HepG2 (cell line): ENCODE data around the gene UST. TPM values are rescaled to one million over a fixed set of nuclear protein-coding genes. Genes with fewer than 3 reads are reported as not detected.

Experiments used
- ATAC-seq: fragments of 200-7000 bp; cut with Tn5 transposase; 3 replicates; pipeline ENCODE4 v1.9.1; 2020; ENCODE audit warnings: mild to moderate bottlenecking, moderate library complexity
- BruUV-seq: library from RNA; stranded (reverse); fragments of 400-500 nt; replicated peaks from 2 replicates; lab custom pipeline; 2021; lab: Mats Ljungman, UMichigan
- CTCF ChIA-PET: fragments of 300-600 bp; formaldehyde crosslinking; extraction: SDS; loops from one replicate; lab custom pipeline; 2021; ENCODE audit warnings: low total read pairs, inconsistent platforms, low intra/inter-chr PET ratio; lab: Yijun Ruan, JAX
- POLR2A ChIA-PET: fragments of 350-600 bp; sonication (Branson Sonifier 250); formaldehyde crosslinking; loops from one replicate; lab custom pipeline; 2020; ENCODE audit warnings: antibody characterized with exemption, inconsistent platforms; lab: Yijun Ruan, JAX
- DNase-seq: peaks from one replicate; pipeline ENCODE4 v3.0.0-alpha.2; 2015; ENCODE audit warnings: low spot score
- FAIRE-seq: peaks from 3 replicates; lab custom pipeline; 2011; peaks lifted over from hg19 to GRCh38; lab: Jason Lieb, UNC
- H2AFZ ChIP-seq: one replicate; pipeline ENCODE4 v1.6.1; 2011; ENCODE audit warnings: low read length, inconsistent platforms
- H3K27ac ChIP-seq: fragments of 300-600 bp; 3 replicates; pipeline ENCODE4 v1.8.0; 2011; ENCODE audit warnings: mixed run types, mild to moderate bottlenecking, mixed read lengths, low read length, inconsistent platforms; ENCODE audit not compliant: insufficient read depth; ENCODE audit errors: extremely low read length
- H3K27me3 ChIP-seq, 2 experiments: fragments of 200-600 bp in 1 of 2; 2 replicates in 1 of 2; 3 replicates in 1 of 2; pipeline versions ENCODE4 v1.6.0 to v1.8.0; 2011; ENCODE audit warnings: low read length in 2 of 2, mild to moderate bottlenecking in 2 of 2, moderate library complexity in 2 of 2, inconsistent platforms in 1 of 2; ENCODE audit not compliant: insufficient read depth in 2 of 2, control insufficient read depth in 1 of 2
- H3K36me3 ChIP-seq, 2 experiments: fragments of 200-600 bp in 1 of 2; replicated peaks in 1 of 2; 2 replicates in 1 of 2; 3 replicates in 1 of 2; pipeline versions ENCODE4 v1.5.1 to v1.8.0; 2011; ENCODE audit warnings: low read length in 2 of 2, inconsistent platforms in 1 of 2; ENCODE audit not compliant: insufficient read depth in 2 of 2, control insufficient read depth in 1 of 2
- H3K4me1 ChIP-seq: 2 replicates; pipeline ENCODE4 v1.5.1; 2012; ENCODE audit warnings: low read length, inconsistent platforms; ENCODE audit not compliant: insufficient read depth
- H3K4me2 ChIP-seq: 2 replicates; pipeline ENCODE4 v1.6.0; 2011; ENCODE audit warnings: low read depth, low read length, inconsistent platforms
- H3K4me3 ChIP-seq, 3 experiments: fragments of 200-600 bp in 1 of 3; sonication (generic), shearing (Covaris generic) in 1 of 3; replicated peaks in 1 of 3; 2 replicates each; pipeline ENCODE4 v1.5.1; 2011 to 2016; ENCODE audit warnings: low read length in 3 of 3, inconsistent platforms in 2 of 3, low read depth in 2 of 3, mild to moderate bottlenecking in 2 of 3, control low read depth in 1 of 3, mixed read lengths in 1 of 3; ENCODE audit not compliant: insufficient read depth in 1 of 3
- H3K79me2 ChIP-seq: one replicate; pipeline ENCODE4 v1.6.1; 2011; ENCODE audit warnings: low read length, inconsistent platforms; ENCODE audit not compliant: insufficient read depth
- H3K9ac ChIP-seq: 2 replicates; pipeline ENCODE4 v1.6.0; 2011; ENCODE audit warnings: mild to moderate bottlenecking, low read depth, low read length, inconsistent platforms; ENCODE audit not compliant: insufficient read depth
- H3K9me3 ChIP-seq: 2 replicates; pipeline ENCODE4 v1.5.1; 2012; ENCODE audit warnings: mild to moderate bottlenecking, low read length
- H4K20me1 ChIP-seq: 2 replicates; pipeline ENCODE4 v1.6.0; 2011; ENCODE audit warnings: inconsistent platforms, mild to moderate bottlenecking, low read length, moderate library complexity; ENCODE audit not compliant: insufficient read depth
- ARNT2 ChIP-seq: sonication (generic); formaldehyde crosslinking; IDR thresholded peaks from 2 replicates; pipeline ENCODE4 v1.8.0; 2022; ENCODE audit warnings: mild to moderate bottlenecking, low read depth, missing genetic modification reagents, moderate library complexity
- ATF1 ChIP-seq: IDR thresholded peaks from 2 replicates; pipeline ENCODE4 v1.6.1; 2016; ENCODE audit warnings: mild to moderate bottlenecking, control low read depth
- EZH2 ChIP-seq: conservative IDR thresholded peaks from 2 replicates; pipeline ENCODE4 v1.6.1; 2012; ENCODE audit warnings: mild to moderate bottlenecking, low read depth, low read length, moderate library complexity
- FIP1L1 ChIP-seq: fragments of 200-400 bp; formaldehyde crosslinking; IDR thresholded peaks from 2 replicates; pipeline ENCODE4 v1.6.1; 2018; ENCODE audit warnings: low read depth, mild to moderate bottlenecking, low read length, moderate library complexity, borderline replicate concordance; ENCODE audit not compliant: insufficient read depth
- FOSL1 ChIP-seq: sonication (generic); formaldehyde crosslinking; IDR thresholded peaks from 2 replicates; pipeline ENCODE4 v1.9.0; 2021; ENCODE audit warnings: missing genetic modification reagents, borderline replicate concordance
- KMT2A ChIP-seq: sonication (generic); formaldehyde crosslinking; IDR thresholded peaks from 2 replicates; pipeline ENCODE4 v1.4.0; 2020; ENCODE audit warnings: missing genetic modification reagents
- MEF2D ChIP-seq: sonication (generic); formaldehyde crosslinking; IDR thresholded peaks from 2 replicates; pipeline ENCODE4 v1.5.1; 2020; ENCODE audit warnings: mild to moderate bottlenecking, missing genetic modification reagents
- NFKB2 ChIP-seq: sonication (generic); formaldehyde crosslinking; IDR thresholded peaks from 2 replicates; pipeline ENCODE4 v1.4.0; 2020; ENCODE audit warnings: missing genetic modification reagents, borderline replicate concordance
- SAFB2 ChIP-seq: sonication (generic); formaldehyde crosslinking; IDR thresholded peaks from 2 replicates; pipeline ENCODE4 v1.5.1; 2020; ENCODE audit warnings: missing genetic modification reagents, low read depth, mild to moderate bottlenecking, borderline replicate concordance
- ZNF205 ChIP-seq: IDR thresholded peaks from 2 replicates; pipeline ENCODE4 v1.6.1; 2018; ENCODE audit warnings: missing biosample characterization, missing genetic modification reagents
- ZNF451 ChIP-seq: sonication (generic); formaldehyde crosslinking; IDR thresholded peaks from 2 replicates; pipeline ENCODE4 v1.5.0; 2020; ENCODE audit warnings: mild to moderate bottlenecking, missing genetic modification reagents
- ZNF790 ChIP-seq: sonication (generic); formaldehyde crosslinking; IDR thresholded peaks from 2 replicates; pipeline ENCODE4 v1.8.0; 2022; ENCODE audit warnings: missing genetic modification reagents, mild to moderate bottlenecking, borderline replicate concordance
- WGBS: methylation state at CpG from one replicate; pipeline ENCODE4 v1.1.6; 2017; ENCODE audit warnings: low lambda C conversion rate; 5-methylcytosine and 5-hydroxymethylcytosine counted together
- in situ Hi-C: cut with HindIII; loops from 2 replicates; pipeline ENCODE4 v1.10.0; 2017; ENCODE audit warnings: low pct_unique_long_range_greater_than_20kb; ENCODE audit not compliant: extremely low pct_ligation_motif_present
- intact Hi-C: fragments of 100-400 bp; cut with micrococcal nuclease; formaldehyde crosslinking; loops from one replicate; pipeline ENCODE4 v1.10.0; 2022; ENCODE audit not compliant: unreplicated experiment
- polyA plus RNA-seq, 8 experiments: library from polyadenylated mRNA; depleted of rRNA in 3 of 8; stranded (reverse) in 7 of 8; unstranded in 1 of 8; fragments of >200 nt; fragmentation: Illumina TruSeq in 4 of 8; extraction: Trizol in 4 of 8; gene quantifications; 2 replicates each; pipeline versions ENCODE4 v1.2.1 to v1.2.3, GENCODE V29; 2011 to 2016; ENCODE audit warnings: low read depth in 4 of 8, missing spikeins in 1 of 8, mixed read lengths in 1 of 8; ENCODE audit not compliant: insufficient read depth in 1 of 8
- total RNA-seq, 5 experiments: library from RNA; depleted of rRNA; stranded (reverse); fragments of >200 nt; fragmentation: Illumina TruSeq; extraction: Trizol; gene quantifications; 2 replicates each; pipeline ENCODE4 v1.2.3, GENCODE V29; 2016; ENCODE audit warnings: low read depth in 1 of 5
- TF ChIP-seq, protein P1 (sequence below): sonication (generic); formaldehyde crosslinking; IDR thresholded peaks from 2 replicates; pipeline ENCODE4 v1.5.0; 2020; ENCODE audit warnings: missing genetic modification reagents, mild to moderate bottlenecking, borderline replicate concordance
- TF ChIP-seq, protein P2 (sequence below): sonication (generic); formaldehyde crosslinking; IDR thresholded peaks from 2 replicates; pipeline ENCODE4 v1.4.0; 2020; ENCODE audit warnings: missing genetic modification reagents
- TF ChIP-seq, protein P3 (sequence below): sonication (generic); formaldehyde crosslinking; IDR thresholded peaks from 2 replicates; pipeline ENCODE4 v1.4.0; 2020; ENCODE audit warnings: missing genetic modification reagents; ENCODE audit errors: not compliant biosample characterization

Gene UST
- total and polyA plus RNA-seq, 2 of the 13 experiments (the other 11 are each of a cell fraction or from before 2014, with no cell fraction given) = 0.27 TPM; not detected in 1

DNA sequence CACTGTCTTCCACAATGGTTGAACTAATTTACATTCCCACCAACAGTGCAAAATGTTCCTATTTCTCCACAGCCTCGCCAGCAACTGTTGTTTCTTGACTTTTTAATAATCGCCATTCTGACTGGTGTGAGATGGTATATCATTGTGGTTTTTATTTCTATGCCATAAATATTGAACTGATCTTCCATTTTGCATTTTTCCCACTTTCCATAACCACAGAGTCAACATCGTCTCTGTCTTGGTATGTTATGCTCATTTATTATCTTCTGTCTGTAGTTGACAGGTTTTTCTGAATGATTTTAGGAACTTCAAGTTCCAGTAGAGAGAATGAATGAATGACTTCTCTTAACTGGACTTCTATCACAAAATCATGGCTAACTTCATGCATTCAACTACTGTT, 259.8 kb downstream of the UST start:
- peaks cover 5% of the 10 kb centered on the region for H3K9me3 ChIP-seq
- H3K9ac ChIP-seq = no peak overlapping the region
- H3K27me3 ChIP-seq = peaks cover 0 to 7% of the 10 kb centered on the region in 2 experiments; a peak in 1 of 5 replicates
- H4K20me1 ChIP-seq = no peaks in the 10 kb centered on the region
- ChIA-PET POLR2A (no interaction called here), CTCF (no interaction called here)
- in situ Hi-C loops = no loop called here
- H3K79me2 ChIP-seq = no peaks in the 10 kb centered on the region
- no peak for DNase-seq
- WGBS = 49% methylated on average over 3 of the region's 3 CpGs
- no peak for TF ChIP-seq FOSL1 (CRISPR knock-in tag)
- no peak for TF ChIP-seq EZH2
- no peak for TF ChIP-seq ATF1 (CRISPR knock-in tag)
- no peak for TF ChIP-seq ZNF790
- TF ChIP-seq KMT2A (CRISPR knock-in tag) = no peak
- TF ChIP-seq, protein P1, sequence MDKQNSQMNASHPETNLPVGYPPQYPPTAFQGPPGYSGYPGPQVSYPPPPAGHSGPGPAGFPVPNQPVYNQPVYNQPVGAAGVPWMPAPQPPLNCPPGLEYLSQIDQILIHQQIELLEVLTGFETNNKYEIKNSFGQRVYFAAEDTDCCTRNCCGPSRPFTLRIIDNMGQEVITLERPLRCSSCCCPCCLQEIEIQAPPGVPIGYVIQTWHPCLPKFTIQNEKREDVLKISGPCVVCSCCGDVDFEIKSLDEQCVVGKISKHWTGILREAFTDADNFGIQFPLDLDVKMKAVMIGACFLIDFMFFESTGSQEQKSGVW (CRISPR knock-in tag) = no peak
- TF ChIP-seq, protein P2, sequence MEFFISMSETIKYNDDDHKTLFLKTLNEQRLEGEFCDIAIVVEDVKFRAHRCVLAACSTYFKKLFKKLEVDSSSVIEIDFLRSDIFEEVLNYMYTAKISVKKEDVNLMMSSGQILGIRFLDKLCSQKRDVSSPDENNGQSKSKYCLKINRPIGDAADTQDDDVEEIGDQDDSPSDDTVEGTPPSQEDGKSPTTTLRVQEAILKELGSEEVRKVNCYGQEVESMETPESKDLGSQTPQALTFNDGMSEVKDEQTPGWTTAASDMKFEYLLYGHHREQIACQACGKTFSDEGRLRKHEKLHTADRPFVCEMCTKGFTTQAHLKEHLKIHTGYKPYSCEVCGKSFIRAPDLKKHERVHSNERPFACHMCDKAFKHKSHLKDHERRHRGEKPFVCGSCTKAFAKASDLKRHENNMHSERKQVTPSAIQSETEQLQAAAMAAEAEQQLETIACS = no peak
- no peaks in the 10 kb centered on the region for H3K36me3 ChIP-seq
- no peak overlapping the region for H3K4me3 ChIP-seq
- H2AFZ ChIP-seq = no peak overlapping the region
- H3K27ac ChIP-seq = no peak overlapping the region
- no peak for ATAC-seq
- no peak overlapping the region for H3K4me2 ChIP-seq
- no TSS peak for BruUV-seq
- peaks cover 11% of the 10 kb centered on the region for H3K4me1 ChIP-seq
- intact Hi-C loops = no loop called here
- no peak for FAIRE-seq

DNA sequence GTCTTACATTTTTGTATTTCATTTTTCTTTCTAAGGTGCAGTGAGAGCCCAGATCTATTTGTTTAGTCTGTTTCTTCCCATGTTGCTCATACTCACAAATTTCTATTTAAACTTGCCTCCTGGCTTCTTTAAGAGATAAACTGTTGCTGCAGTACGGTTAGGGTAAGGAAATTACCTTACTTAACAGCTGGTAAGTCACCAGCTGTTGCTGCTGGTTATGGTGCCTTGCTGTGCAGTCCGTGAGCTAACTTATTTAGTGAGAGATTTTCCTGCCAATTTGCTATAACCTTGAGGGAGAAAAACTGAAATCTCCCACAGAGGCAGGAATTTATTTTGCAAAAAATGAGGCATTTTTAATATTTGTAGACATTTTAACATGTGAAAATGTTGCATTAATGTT, 261.0 kb downstream of the UST start:
- no peak overlapping the region for H3K4me3 ChIP-seq
- DNase-seq (no peak), ATAC-seq (no peak), FAIRE-seq (no peak)
- no peaks in the 10 kb centered on the region for H4K20me1 ChIP-seq
- H3K4me2 ChIP-seq = no peak overlapping the region
- peaks cover 0 to 7% of the 10 kb centered on the region in 2 experiments; a peak in 1 of 5 replicates for H3K27me3 ChIP-seq
- H3K36me3 ChIP-seq = no peaks in the 10 kb centered on the region
- ChIA-PET CTCF (no interaction called here), POLR2A (no interaction called here)
- peaks cover 11% of the 10 kb centered on the region for H3K4me1 ChIP-seq
- H3K27ac ChIP-seq = no peak overlapping the region
- H3K9ac ChIP-seq = no peak overlapping the region
- WGBS = 12% methylated on average over 2 of the region's 2 CpGs
- intact Hi-C loops = no loop called here
- no TSS peak for BruUV-seq
- no peak overlapping the region for H2AFZ ChIP-seq
- H3K79me2 ChIP-seq = no peaks in the 10 kb centered on the region
- in situ Hi-C loops = no loop called here
- H3K9me3 ChIP-seq = no peaks in the 10 kb centered on the region
- TF ChIP-seq NFKB2 (CRISPR knock-in tag) (no peak), FIP1L1 (no peak), ZNF205 (CRISPR knock-in tag) (no peak), MEF2D (CRISPR knock-in tag) (no peak), SAFB2 (CRISPR knock-in tag) (no peak), ZNF451 (CRISPR knock-in tag) (no peak), ARNT2 (CRISPR knock-in tag) (no peak)
- TF ChIP-seq, protein P3, sequence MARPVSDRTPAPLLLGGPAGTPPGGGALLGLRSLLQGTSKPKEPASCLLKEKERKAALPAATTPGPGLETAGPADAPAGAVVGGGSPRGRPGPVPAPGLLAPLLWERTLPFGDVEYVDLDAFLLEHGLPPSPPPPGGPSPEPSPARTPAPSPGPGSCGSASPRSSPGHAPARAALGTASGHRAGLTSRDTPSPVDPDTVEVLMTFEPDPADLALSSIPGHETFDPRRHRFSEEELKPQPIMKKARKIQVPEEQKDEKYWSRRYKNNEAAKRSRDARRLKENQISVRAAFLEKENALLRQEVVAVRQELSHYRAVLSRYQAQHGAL (CRISPR knock-in tag) = no peak
